Ectodermal cell (in vitro differentiated cells): ENCODE data around the gene DAGLB.

Experiments used
- H3K27ac ChIP-seq: 2 replicates; pipeline ENCODE4 v1.7.0; 2013; ENCODE audit warnings: mild to moderate bottlenecking, low read depth, low read length; ENCODE audit not compliant: insufficient read depth, poor library complexity, severe bottlenecking
- H3K27me3 ChIP-seq: 2 replicates; pipeline ENCODE4 v1.7.0; 2013; ENCODE audit warnings: mild to moderate bottlenecking, low read length; ENCODE audit not compliant: insufficient read depth, control insufficient read depth, poor library complexity, severe bottlenecking
- H3K36me3 ChIP-seq: one replicate; pipeline ENCODE4 v1.7.0; 2013; ENCODE audit warnings: low read length; ENCODE audit not compliant: control insufficient read depth, insufficient read depth
- H3K4me1 ChIP-seq: one replicate; pipeline ENCODE4 v1.7.0; 2013; ENCODE audit warnings: low read length; ENCODE audit not compliant: control insufficient read depth, insufficient read depth
- H3K4me3 ChIP-seq: 2 replicates; pipeline ENCODE4 v1.7.0; 2013; ENCODE audit warnings: low read depth, low read length, control low read depth; ENCODE audit not compliant: insufficient read depth
- H3K9me3 ChIP-seq: 2 replicates; pipeline ENCODE4 v1.7.0; 2013; ENCODE audit warnings: mild to moderate bottlenecking, low read length, moderate library complexity; ENCODE audit not compliant: control insufficient read depth
- WGBS, 2 experiments: methylation state at CpG; one replicate each; pipeline ENCODE4 v1.1.7; 2013; ENCODE audit warnings: missing lambda C conversion rate in 2 of 2; 5-methylcytosine and 5-hydroxymethylcytosine counted together

The DAGLB gene

GRCh38 chr7:6419310-6419773 is 28.4 kb downstream of the DAGLB start:
- H3K36me3 ChIP-seq: peaks cover 52% of the 10 kb centered on the region
- H3K9me3 ChIP-seq: no peaks in the 10 kb centered on the region
- H3K4me1 ChIP-seq: no peaks in the 10 kb centered on the region
- H3K27me3 ChIP-seq: no peaks in the 10 kb centered on the region
- no peak overlapping the region for H3K4me3 ChIP-seq
- no peak overlapping the region for H3K27ac ChIP-seq
- 94 to 95% methylated on average over 16 of the region's 16 CpGs for WGBS, 2 experiments

- no peaks in the 10 kb centered on the region for H3K27me3 ChIP-seq
- no peak overlapping the region for H3K27ac ChIP-seq
- no peak overlapping the region for H3K4me3 ChIP-seq
- WGBS, 2 experiments: 88 to 94% methylated on average over 5 of the region's 5 CpGs
- H3K9me3 ChIP-seq: no peaks in the 10 kb centered on the region
- peaks cover 45% of the 10 kb centered on the region for H3K36me3 ChIP-seq
- H3K4me1 ChIP-seq: no peaks in the 10 kb centered on the region
Observed at GRCh38 chr7:6417408-6417807, 30.3 kb downstream of the DAGLB start.

GRCh38 chr7:6416516-6417145 is 31.1 kb downstream of the DAGLB start:
- peaks cover 38% of the 10 kb centered on the region for H3K36me3 ChIP-seq
- H3K4me1 ChIP-seq: no peaks in the 10 kb centered on the region
- WGBS, 2 experiments: 86% methylated on average over 23 of the region's 23 CpGs
- no peak overlapping the region for H3K4me3 ChIP-seq
- peak overlapping the region; percentile 36 for H3K27ac ChIP-seq
- no peaks in the 10 kb centered on the region for H3K9me3 ChIP-seq
- no peaks in the 10 kb centered on the region for H3K27me3 ChIP-seq

DNA sequence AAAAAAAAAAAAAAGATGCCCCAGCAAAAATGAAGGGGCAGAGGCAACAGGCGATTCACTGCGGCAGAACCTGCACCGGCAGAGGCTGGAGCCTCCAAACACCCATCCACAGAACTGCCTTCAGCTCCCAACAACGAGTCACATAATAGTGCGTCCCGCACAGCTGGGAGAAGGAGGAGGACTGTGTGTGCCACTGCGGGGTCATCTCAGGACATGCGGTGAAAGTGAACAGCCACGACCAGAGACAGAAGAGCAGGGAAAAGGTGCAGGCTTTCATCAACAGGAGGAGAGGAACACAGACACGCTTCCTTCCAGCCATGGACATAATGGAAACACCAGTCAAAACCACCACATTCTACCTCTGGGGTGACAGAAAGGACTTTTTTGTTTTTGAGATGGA is 34.1 kb downstream of the DAGLB start:
- Histone ChIP-seq H3K9me3 (no peaks in the 10 kb centered on the region), H3K4me3 (no peak overlapping the region), H3K27me3 (no peaks in the 10 kb centered on the region), H3K4me1 (peaks cover 9% of the 10 kb centered on the region), H3K27ac (no peak overlapping the region), H3K36me3 (peaks cover 53% of the 10 kb centered on the region)
- WGBS, 2 experiments: 95 to 97% methylated on average over 10 of the region's 10 CpGs

DNA sequence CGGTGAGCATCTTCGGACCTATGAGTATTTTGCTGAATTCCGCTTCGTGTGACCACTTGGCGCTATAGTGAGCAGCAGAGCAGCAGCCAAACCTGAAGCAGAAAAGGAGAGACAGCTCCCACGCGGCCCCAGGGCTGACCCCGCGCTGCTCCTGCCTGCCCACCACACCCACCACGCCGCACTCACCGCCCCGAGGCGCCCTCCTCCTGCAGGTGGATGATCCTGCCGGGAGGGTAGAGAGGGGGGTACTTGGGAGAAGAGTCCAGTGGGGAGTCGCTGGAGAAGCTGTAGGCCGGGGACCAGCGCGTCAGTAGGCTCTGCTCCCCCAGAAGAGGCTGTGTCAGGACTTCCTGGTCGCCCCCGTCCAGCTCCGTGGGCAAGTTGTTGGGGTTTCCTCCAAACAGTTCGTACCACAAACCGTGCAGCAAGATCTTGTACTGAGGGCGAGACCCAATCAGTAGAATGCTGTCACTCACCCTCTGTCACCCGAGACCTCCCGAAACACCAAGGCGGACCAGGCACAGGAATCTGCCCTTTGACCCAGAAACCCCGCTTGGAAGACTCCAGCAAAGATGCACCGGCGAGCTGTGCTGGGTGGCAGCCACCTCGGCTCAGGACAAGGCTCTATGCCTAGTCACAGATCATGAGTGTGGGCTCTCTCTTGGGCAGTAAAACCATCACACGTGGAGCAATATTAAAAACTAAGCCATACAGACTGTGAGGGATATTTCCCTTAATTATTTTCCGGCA is 37.6 kb downstream of the DAGLB start:
- H3K27ac ChIP-seq: peak overlapping the region; percentile 63
- H3K36me3 ChIP-seq: peaks cover 51% of the 10 kb centered on the region
- no peaks in the 10 kb centered on the region for H3K9me3 ChIP-seq
- WGBS, 2 experiments: 91% methylated on average over 34 of the region's 34 CpGs
- H3K4me1 ChIP-seq: peaks cover 9% of the 10 kb centered on the region
- no peaks in the 10 kb centered on the region for H3K27me3 ChIP-seq
- no peak overlapping the region for H3K4me3 ChIP-seq

DNA sequence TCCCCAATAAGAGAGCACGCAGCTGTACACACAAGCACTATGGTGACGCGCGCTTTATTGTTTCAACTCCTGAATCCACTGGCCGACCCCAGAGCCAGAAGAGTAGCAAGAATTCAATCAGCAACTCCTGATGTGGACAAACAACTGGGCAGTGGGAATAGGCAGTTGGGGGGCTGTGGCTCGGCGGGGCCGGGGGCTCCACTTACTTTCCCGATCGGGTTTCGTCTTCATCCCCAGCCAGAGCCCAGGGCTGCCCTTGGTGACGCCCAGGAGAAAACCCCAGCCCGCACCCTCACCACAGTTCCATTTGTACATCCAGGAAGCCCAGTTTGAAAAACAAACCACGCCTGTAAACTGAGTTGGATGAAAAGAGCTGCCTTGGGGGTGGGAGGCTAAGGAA is 38.7 kb downstream of the DAGLB start:
- Histone ChIP-seq H3K27ac (no peak overlapping the region), H3K4me3 (no peak overlapping the region), H3K36me3 (peaks cover 45% of the 10 kb centered on the region), H3K9me3 (no peaks in the 10 kb centered on the region), H3K27me3 (no peaks in the 10 kb centered on the region), H3K4me1 (peaks cover 9% of the 10 kb centered on the region)
- 96 to 97% methylated on average over 14 of the region's 14 CpGs for WGBS, 2 experiments

GRCh38 chr7:6407434-6407833 is 40.3 kb downstream of the DAGLB start:
- Histone ChIP-seq H3K36me3 (peaks cover 47% of the 10 kb centered on the region), H3K27ac (no peak overlapping the region)
- 96 to 97% methylated on average over 4 of the region's 4 CpGs for WGBS, 2 experiments

DNA sequence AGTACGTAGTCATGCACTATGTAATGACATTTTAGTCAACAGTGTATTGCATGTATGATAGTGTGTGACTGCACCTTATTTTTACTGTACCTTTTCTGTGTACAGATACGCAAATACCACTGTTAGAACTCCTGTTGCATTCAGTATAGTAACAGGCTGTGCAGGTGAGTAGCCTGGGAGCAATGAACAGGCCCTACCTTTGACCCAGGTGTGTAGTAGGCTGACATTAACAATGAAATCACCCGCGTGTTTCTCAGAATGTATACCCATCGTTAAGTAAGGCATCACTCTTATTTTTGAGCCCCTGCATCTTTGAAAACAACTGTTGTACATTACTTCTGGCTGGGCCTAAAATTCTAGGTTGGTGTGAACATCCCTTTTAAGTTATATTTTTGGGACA is 41.6 kb downstream of the DAGLB start:
- H3K27ac ChIP-seq: no peak overlapping the region
- no peak overlapping the region for H3K4me3 ChIP-seq
- peaks cover 52% of the 10 kb centered on the region for H3K36me3 ChIP-seq
- no peaks in the 10 kb centered on the region for H3K9me3 ChIP-seq
- no peaks in the 10 kb centered on the region for H3K27me3 ChIP-seq
- peaks cover 9% of the 10 kb centered on the region for H3K4me1 ChIP-seq
- WGBS, 2 experiments: 94 to 97% methylated on average over 5 of the region's 5 CpGs

More at GRCh38 chr7:6407434-6407833, 40.3 kb downstream of the DAGLB start:
- Histone ChIP-seq H3K4me3 (no peak overlapping the region), H3K27me3 (no peaks in the 10 kb centered on the region), H3K9me3 (no peaks in the 10 kb centered on the region), H3K4me1 (peaks cover 9% of the 10 kb centered on the region)

- no peak overlapping the region for H3K27ac ChIP-seq
- no peaks in the 10 kb centered on the region for H3K27me3 ChIP-seq
- H3K36me3 ChIP-seq: peaks cover 33% of the 10 kb centered on the region
- WGBS, 2 experiments: 96 to 97% methylated on average over 7 of the region's 7 CpGs
- H3K9me3 ChIP-seq: no peaks in the 10 kb centered on the region
- no peaks in the 10 kb centered on the region for H3K4me1 ChIP-seq
- H3K4me3 ChIP-seq: no peak overlapping the region
Observed at GRCh38 chr7:6403907-6404306, 43.8 kb downstream of the DAGLB start.

DNA sequence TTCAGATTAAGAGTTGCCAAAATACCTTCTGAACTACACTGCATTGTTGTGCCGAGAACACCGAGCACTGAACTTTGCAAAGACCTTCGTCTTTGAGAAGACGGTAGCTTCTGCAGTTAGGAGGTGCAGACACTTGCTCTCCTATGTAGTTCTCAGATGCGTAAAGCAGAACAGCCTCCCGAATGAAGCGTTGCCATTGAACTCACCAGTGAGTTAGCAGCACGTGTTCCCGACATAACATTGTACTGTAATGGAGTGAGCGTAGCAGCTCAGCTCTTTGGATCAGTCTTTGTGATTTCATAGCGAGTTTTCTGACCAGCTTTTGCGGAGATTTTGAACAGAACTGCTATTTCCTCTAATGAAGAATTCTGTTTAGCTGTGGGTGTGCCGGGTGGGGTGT is 45.0 kb downstream of the DAGLB start:
- Histone ChIP-seq H3K4me1 (no peaks in the 10 kb centered on the region), H3K36me3 (peaks cover 28% of the 10 kb centered on the region), H3K9me3 (no peaks in the 10 kb centered on the region), H3K27me3 (no peaks in the 10 kb centered on the region), H3K4me3 (no peak overlapping the region), H3K27ac (no peak overlapping the region)
- WGBS, 2 experiments: 97% methylated on average over 13 of the region's 13 CpGs
